GM13977 (cell line): ENCODE results near the gene HPDL.

Source experiments
- DNase-seq: peaks from one replicate; pipeline ENCODE4 v3.0.0; 2012; ENCODE audit warnings: low spot score
- in situ Hi-C: fragments of 300-500 bp; cut with MboI; formaldehyde crosslinking; loops from one replicate; pipeline ENCODE4 v1.12.0; 2022; ENCODE audit warnings: low sequenced_read_pairs, low pct_unique_long_range_greater_than_20kb, mixed read lengths, inconsistent platforms; ENCODE audit not compliant: unreplicated experiment
- TF ChIP-seq, protein P1 (sequence below): IDR thresholded peaks from 2 replicates; pipeline ENCODE4 v1.5.1; 2012; ENCODE audit warnings: mild to moderate bottlenecking, control low read depth; ENCODE audit not compliant: insufficient read depth; ENCODE audit errors: extremely low read depth, missing control alignments

The HPDL gene

DNA sequence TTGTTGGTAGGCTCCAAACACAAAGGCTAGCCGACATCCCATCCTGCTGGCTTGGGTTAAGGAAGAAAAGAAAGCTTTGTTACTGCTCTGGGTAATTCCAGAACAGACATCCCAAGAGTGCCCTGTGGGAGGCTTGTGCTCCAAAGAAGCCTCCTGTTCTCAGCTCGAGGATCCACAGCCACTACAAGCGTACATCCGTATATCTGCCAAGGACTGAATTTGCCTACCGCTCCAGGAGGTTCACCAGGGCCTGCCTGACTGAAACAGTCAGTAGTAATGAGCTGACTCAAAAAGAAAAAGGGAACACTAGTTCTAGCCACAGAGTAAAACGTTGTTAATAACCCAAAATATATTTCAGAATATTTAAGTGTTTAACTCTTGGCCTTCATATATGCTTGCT lies 38.4 kb downstream of the HPDL start:
- in situ Hi-C loops, result loop anchor here (10.0 kb wide), 2 partner anchors 60 to 210 kb away; no protein-coding TSS in a partner anchor
- DNase-seq, result no peak

DNA sequence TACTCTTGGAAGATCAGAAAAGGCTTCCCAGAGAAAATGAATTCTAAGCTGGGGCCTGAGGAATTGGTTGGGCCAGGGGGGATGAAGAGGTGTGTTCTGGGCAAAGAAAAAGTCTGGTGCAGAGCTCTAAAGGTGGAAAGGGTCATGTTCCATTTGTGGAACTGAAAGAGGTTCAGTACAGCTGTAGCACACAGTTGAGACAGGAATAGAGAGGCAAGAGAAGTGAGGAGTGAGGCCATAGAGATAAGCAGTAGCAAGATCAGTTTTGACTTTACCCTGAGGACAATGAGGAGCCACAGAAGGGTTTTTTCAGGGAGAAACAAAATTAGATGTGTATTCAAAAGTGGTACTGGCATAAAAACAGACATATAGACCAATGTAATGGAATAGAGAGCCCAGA lies 43.9 kb downstream of the HPDL start:
- no peak for DNase-seq
- in situ Hi-C loops, result no loop called here
- TF ChIP-seq, protein P1, sequence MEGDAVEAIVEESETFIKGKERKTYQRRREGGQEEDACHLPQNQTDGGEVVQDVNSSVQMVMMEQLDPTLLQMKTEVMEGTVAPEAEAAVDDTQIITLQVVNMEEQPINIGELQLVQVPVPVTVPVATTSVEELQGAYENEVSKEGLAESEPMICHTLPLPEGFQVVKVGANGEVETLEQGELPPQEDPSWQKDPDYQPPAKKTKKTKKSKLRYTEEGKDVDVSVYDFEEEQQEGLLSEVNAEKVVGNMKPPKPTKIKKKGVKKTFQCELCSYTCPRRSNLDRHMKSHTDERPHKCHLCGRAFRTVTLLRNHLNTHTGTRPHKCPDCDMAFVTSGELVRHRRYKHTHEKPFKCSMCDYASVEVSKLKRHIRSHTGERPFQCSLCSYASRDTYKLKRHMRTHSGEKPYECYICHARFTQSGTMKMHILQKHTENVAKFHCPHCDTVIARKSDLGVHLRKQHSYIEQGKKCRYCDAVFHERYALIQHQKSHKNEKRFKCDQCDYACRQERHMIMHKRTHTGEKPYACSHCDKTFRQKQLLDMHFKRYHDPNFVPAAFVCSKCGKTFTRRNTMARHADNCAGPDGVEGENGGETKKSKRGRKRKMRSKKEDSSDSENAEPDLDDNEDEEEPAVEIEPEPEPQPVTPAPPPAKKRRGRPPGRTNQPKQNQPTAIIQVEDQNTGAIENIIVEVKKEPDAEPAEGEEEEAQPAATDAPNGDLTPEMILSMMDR, result no peak

More for the DNA sequence above, 38.4 kb downstream of the HPDL start:
- TF ChIP-seq, protein P1, result no peak

DNA sequence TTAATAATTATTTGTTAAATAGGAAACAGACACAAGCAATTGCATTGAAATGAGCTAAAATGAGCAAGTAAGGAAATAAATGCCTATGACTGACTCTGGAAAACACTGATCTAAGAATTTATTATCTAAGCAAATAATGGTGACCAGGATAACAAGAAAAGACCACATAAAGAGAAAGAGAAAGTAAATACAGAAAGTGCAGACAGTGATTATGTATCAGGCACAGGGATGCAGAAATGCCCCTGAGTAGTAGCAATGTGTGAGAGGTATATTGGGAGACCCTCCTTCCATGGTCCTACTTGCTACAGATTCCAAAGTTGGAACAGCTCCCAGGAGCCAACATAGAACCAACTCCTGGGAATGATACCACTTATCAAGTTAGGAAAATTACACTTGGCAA lies 46.9 kb downstream of the HPDL start:
- in situ Hi-C loops, result no loop called here
- TF ChIP-seq, protein P1, result no peak
- DNase-seq, result no peak

DNA sequence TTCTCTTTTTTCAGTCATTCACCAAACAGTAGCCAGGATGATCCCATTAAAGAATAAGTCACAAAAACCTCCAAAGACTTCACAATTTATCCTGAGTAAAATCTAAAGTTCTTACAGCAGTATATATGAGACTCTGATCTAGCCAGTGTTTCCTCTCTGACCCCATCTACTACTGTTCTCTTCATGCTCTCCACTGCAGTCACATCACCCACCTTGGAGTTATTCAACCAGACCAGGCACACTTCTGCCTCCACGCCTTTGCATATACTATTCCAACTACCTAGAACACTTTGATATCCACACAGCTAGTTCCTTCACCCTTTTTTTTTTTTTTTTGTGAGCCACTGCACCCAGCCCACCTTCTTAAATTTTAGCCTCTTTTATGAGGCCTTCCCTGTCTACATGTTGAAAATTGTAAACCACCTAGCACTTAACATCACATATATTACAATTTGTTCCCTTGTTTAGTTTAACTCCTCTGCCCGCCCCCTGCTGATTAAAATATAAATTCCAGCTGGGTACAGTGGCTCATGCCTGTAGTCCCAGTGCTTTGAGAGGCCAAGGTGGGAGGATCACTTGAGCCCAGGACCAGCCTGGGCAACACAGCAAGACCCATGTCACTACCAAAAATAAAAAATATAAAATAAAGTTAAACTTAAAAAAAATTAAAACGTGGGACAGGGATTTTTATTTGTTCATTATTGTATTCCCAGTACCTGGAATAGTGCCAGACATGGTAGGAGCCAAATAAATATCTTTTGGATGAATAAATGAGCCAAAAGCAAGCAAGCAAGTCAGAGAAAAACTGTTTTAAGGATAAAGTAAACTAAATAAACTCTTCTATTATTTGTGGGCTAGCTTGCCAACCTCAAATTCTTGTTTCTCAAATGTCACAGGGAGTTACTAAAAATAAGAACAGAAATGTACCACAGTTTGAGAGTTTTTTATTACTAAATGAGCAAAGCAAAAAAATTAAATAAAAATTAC lies 48.7 kb downstream of the HPDL start:
- in situ Hi-C loops, result no loop called here
- TF ChIP-seq, protein P1, result no peak
- no peak for DNase-seq

DNA sequence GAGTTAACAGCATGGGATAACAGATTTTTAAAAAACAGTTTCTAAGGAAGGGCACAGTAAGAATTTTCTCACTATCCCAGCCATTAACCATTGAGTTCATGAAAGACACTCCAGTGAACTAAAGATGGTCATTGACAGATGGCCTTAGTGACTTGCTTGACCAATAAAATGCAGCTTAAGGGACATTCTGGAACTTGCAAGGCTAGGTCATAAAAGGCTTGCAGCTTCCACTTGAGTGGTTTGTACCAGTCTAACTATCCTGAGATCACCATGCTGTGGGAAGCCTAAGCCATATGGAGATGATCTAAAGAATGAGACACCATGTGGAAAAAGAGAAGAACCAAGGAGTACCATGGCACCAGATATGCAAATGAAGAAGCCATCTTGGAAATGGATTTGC lies 51.5 kb downstream of the HPDL start:
- TF ChIP-seq, protein P1, result no peak
- no peak for DNase-seq
- in situ Hi-C loops, result no loop called here
